ENCODE data around the gene EEIG2. TPM values are rescaled to one million over a fixed set of nuclear protein-coding genes. Genes with fewer than 3 reads are reported as not detected.

EEIG2 gene
- total and polyA plus RNA-seq, 12 donors = 1.8 to 13.8 (median 7.3) TPM

DNA sequence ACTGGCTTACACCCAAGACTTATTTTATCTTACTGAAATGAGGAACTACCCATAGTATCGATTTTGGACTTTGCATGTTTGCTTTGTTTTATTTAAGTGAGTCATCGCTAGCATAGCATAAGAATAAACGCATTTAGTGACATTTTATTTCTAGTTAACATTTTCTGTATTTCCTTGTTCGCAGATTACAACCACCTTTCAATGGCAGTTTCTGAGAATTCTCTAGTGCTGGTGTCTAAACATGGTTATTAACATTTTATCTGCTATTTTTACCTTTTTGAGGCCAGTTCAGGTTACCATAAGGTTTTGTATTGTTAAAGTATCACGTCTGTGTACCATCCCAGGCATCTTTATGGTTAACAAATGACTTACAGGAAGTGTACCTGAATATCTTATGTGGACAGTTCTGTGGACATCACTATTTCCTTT lies 24.5 kb downstream of the EEIG2 start:
- intact Hi-C loops (cut with DNase I) = no loop called here
- no peaks in the 10 kb centered on the region for H3K27me3 ChIP-seq
- H3K36me3 ChIP-seq (replicated peaks in 1 of 2) = no peaks in the 10 kb centered on the region
- no peak for DNase-seq
- H3K4me3 ChIP-seq = no peak overlapping the region
- peaks cover 0 to 10% of the 10 kb centered on the region in 2 donors for H3K4me1 ChIP-seq (replicated peaks in 1 of 2)
- TF ChIP-seq, protein P1, sequence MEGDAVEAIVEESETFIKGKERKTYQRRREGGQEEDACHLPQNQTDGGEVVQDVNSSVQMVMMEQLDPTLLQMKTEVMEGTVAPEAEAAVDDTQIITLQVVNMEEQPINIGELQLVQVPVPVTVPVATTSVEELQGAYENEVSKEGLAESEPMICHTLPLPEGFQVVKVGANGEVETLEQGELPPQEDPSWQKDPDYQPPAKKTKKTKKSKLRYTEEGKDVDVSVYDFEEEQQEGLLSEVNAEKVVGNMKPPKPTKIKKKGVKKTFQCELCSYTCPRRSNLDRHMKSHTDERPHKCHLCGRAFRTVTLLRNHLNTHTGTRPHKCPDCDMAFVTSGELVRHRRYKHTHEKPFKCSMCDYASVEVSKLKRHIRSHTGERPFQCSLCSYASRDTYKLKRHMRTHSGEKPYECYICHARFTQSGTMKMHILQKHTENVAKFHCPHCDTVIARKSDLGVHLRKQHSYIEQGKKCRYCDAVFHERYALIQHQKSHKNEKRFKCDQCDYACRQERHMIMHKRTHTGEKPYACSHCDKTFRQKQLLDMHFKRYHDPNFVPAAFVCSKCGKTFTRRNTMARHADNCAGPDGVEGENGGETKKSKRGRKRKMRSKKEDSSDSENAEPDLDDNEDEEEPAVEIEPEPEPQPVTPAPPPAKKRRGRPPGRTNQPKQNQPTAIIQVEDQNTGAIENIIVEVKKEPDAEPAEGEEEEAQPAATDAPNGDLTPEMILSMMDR (IDR thresholded peaks at IDR 0.05) = no peak
- no peak for TF ChIP-seq POLR2A (IDR thresholded peaks at IDR 0.05)
- 61 to 67% (median 64%) methylated on average over 5 of the region's 5 CpGs for WGBS, 4 donors
- H3K9me3 ChIP-seq (replicated peaks in 1 of 3) = no peaks in the 10 kb centered on the region
- H3K27ac ChIP-seq = no peak overlapping the region

DNA sequence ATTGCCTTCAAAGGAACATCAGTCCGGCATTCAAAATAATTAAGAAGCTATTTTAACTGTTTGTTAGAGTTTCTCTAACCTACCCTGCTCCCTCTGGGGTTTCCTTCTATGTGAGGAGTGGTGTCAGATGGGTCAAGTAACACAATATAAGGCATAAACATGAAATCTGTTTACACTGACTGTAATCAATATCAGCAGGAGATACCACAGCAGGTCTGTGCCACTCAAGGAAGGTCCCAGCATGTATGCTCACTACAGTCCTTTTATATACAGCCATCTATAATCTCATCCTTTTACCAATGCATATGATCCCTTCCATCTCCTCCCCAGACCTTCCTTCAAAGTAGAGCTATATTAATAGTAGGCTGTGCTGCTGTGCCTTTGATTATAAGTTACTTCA lies 25.4 kb downstream of the EEIG2 start:
- no peak for DNase-seq
- 73 to 93% (median 83%) methylated on average over 1 of the region's 1 CpG for WGBS, 4 donors
- intact Hi-C loops (cut with DNase I) = no loop called here
- Histone ChIP-seq H3K27ac (peak overlapping the region in 1 of 5 donors; percentile 30), H3K9me3 (replicated peaks in 1 of 3) (no peaks in the 10 kb centered on the region), H3K36me3 (replicated peaks in 1 of 2) (no peaks in the 10 kb centered on the region), H3K4me3 (no peak overlapping the region), H3K4me1 (replicated peaks in 1 of 2) (peaks cover 4 to 16% of the 10 kb centered on the region in 2 donors), H3K27me3 (no peaks in the 10 kb centered on the region)
- TF ChIP-seq, protein P1 (IDR thresholded peaks at IDR 0.05) = no peak
- TF ChIP-seq POLR2A (IDR thresholded peaks at IDR 0.05) = no peak

DNA sequence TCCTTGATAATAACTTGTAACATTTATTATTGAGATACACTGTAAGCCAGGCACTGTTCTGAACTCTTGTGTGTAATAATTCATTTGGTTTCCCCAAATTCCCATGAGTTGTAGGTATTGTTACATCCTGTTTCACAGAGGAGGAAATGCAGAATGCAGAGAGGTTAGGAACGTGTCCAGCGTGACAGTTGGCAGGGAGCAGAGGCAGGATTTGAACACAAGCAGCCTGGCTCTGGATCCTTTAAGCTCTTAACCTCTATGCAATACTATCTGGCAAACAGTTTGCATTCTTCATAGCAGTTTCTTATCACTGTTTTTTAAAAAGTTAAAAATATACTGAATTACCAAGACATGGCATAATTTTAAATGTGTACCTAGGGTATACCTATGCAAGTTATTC lies 30.5 kb downstream of the EEIG2 start:
- Histone ChIP-seq H3K27me3 (no peaks in the 10 kb centered on the region), H3K27ac (peak overlapping the region in 3 of 5 donors; percentile 29 to 55 (median 52)), H3K4me3 (peak overlapping the region in 1 of 4 donors; percentile 13), H3K9me3 (replicated peaks in 1 of 3) (no peaks in the 10 kb centered on the region), H3K4me1 (replicated peaks in 1 of 2) (peaks cover 13 to 35% of the 10 kb centered on the region in 2 donors), H3K36me3 (replicated peaks in 1 of 2) (no peaks in the 10 kb centered on the region)
- WGBS, 4 donors = 29 to 40% (median 36%) methylated on average over 2 of the region's 2 CpGs
- TF ChIP-seq POLR2A (IDR thresholded peaks at IDR 0.05) = no peak
- TF ChIP-seq, protein P1 (IDR thresholded peaks at IDR 0.05) = no peak
- peak in 3 of 7 donors; percentile 15 to 55 (median 29) for DNase-seq
- intact Hi-C loops (cut with DNase I) = no loop called here

GRCh38 chr1:108590957-108591356 lies 31.1 kb downstream of the EEIG2 start:
- Histone ChIP-seq H3K36me3 (replicated peaks in 1 of 2) (no peaks in the 10 kb centered on the region), H3K4me1 (replicated peaks in 1 of 2) (peaks cover 13 to 30% of the 10 kb centered on the region in 2 donors), H3K27me3 (no peaks in the 10 kb centered on the region), H3K9me3 (replicated peaks in 1 of 3) (no peaks in the 10 kb centered on the region), H3K4me3 (no peak overlapping the region), H3K27ac (peak overlapping the region in 3 of 5 donors; percentile 29 to 55 (median 52))
- WGBS, 4 donors = 11 to 22% (median 15%) methylated on average over 3 of the region's 3 CpGs
- intact Hi-C loops (cut with DNase I) = no loop called here
- DNase-seq = peak in 2 of 7 donors; percentile 23 to 30
- no peak for TF ChIP-seq POLR2A (IDR thresholded peaks at IDR 0.05)
- TF ChIP-seq, protein P1 (IDR thresholded peaks at IDR 0.05) = no peak

Data from adrenal gland (tissue), 12 donors.